ENCODE results near the gene ACHE.
"Not testable (repeated sequence)": the region's sequence is repeated elsewhere in the genome, so short reads cannot be mapped to it uniquely, and the experiment has no call there.

The ACHE gene

DNA sequence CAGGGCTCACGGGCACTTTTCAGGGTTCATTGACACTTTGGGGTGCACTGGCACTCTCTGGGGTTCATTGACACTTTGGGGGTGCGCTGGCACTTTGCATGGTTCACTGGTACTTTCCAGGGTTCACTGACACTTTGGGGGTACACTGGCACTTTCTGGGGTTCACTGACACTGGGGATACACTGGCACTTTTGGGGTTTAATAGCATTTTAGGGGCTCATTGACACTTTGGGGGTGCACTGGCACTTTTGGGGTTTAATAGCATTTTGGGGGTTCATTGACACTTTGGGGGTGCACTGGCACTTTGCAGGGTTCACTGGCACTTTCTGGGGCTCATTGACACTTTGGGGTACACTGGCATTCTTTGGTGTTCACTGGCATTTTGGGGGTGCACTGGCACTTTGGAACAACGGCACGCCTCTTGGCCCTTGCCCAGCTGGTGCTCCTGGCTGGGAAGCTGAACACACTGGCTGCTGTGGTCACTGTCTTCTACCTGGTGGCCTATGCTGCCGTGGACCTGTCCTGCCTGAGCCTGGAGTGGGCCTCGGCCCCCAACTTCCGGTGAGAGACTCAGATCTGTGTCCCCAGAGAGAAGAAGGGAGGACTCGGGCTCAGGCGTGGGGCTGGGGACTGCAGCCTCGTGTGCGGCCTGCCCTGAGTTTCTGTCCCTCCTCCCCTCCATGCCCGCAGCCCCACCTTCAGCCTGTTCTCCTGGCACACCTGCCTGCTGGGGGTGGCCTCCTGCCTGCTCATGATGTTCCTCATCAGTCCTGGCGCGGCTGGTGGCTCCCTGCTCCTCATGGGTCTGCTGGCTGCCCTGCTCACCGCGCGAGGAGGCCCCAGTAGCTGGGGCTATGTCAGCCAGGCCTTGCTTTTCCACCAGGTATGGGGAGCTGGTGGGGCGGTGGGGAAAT, 34.7 kb downstream of the ACHE start:
- no peak for DNase-seq

DNA sequence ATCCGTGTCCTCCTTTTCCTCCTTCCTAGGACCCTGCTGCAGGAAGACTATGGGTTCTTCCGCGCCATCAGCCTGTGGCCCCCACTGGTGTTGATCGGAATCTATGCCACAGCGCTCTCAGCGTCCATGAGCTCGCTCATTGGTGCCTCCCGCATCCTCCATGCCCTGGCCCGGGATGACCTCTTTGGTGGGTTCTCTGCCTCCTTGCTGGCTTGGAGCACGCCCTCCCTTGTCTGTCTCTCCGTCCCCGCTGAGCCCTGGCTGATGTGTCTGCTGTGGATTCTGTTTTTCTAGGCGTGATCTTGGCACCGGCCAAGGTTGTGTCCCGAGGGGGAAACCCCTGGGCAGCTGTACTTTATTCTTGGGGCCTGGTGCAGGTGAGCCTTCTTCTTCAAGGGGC, 35.8 kb downstream of the ACHE start:
- no peak for DNase-seq

DNA sequence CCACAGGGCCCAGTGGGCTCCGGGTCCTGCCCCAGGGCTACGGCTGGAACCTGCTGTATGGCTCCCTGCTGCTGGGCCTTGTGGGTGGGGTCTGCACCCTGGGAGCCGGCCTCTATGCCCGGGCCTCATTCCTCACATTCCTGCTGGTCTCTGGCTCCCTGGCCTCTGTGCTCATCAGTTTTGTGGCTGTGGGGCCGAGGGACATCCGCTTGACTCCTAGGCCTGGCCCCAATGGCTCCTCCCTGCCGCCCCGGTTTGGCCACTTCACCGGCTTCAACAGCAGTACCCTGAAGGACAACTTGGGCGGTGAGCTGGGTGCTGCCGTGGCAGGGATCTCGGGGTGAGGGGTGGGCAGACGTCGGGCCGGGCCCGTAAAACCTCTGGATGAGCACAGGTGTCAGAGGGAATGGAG, 38.8 kb downstream of the ACHE start:
- DNase-seq: no peak

DNA sequence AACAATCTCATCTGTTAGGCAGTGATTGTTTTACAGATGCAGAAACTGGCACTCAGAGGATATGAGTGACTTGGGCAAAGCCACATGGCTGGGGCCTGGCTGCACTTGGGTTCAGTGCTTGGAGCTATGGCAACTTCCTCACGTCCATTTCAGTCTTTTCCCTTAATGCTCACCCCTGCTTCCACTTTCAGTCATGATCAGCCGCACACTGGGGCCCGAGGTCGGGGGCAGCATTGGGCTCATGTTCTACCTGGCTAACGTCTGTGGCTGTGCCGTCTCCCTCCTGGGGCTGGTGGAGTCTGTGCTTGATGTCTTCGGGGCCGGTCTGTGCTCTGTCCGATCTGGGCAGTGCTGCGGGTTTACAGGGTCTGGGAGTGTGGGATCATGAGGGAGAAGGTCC, 40.2 kb downstream of the ACHE start:
- DNase-seq: no peak

DNA sequence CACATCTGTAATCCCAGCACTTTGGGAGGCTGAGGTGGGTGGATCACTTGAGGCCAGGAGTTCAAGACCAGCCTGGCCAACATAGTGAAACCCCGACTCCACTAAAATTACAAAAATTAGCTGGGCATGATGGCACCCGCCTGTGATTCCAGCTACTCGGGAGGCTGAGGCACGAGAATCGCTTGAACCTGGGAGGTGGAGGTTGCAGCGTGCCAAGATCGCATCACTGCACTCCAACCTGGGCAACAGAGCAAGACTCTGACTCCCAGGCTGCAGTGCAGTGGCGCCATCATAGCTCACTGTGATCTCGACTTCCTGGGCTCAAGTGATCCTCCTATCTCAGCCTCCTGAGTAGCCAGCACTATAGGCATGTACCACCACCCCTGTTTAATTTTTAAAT, 40.8 kb downstream of the ACHE start:
- not testable (repeated sequence) for DNase-seq

DNA sequence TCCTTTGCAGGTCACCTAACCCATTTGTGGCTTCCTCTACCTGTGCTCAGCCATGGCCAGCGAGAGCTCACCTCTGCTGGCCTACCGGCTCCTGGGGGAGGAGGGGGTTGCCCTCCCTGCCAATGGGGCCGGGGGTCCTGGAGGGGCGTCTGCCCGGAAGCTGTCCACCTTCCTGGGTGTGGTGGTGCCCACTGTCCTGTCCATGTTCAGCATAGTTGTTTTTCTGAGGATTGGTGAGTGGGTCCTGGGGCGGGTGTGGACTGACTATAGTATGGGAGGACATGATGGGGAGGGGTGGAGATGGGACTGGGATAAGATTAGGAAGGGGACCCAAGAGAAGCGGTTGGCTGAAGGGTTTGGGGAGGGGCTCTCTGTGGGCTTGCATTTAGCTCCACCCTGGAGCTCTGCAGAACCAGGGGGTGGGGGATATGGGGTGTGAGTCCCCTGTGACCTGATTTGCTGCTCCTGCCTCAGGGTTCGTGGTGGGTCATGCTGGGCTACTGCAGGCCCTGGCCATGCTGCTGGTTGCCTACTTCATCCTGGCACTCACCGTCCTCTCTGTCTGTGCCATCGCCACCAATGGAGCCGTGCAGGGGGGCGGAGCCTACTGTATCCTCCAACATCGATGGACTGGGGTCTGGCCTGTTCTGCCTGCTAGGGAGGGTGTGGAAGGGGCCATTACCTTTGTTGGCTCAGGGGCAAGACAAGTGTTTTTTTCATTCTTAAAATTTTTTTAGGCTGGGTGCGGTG, 41.4 kb downstream of the ACHE start:
- no peak for DNase-seq

DNA sequence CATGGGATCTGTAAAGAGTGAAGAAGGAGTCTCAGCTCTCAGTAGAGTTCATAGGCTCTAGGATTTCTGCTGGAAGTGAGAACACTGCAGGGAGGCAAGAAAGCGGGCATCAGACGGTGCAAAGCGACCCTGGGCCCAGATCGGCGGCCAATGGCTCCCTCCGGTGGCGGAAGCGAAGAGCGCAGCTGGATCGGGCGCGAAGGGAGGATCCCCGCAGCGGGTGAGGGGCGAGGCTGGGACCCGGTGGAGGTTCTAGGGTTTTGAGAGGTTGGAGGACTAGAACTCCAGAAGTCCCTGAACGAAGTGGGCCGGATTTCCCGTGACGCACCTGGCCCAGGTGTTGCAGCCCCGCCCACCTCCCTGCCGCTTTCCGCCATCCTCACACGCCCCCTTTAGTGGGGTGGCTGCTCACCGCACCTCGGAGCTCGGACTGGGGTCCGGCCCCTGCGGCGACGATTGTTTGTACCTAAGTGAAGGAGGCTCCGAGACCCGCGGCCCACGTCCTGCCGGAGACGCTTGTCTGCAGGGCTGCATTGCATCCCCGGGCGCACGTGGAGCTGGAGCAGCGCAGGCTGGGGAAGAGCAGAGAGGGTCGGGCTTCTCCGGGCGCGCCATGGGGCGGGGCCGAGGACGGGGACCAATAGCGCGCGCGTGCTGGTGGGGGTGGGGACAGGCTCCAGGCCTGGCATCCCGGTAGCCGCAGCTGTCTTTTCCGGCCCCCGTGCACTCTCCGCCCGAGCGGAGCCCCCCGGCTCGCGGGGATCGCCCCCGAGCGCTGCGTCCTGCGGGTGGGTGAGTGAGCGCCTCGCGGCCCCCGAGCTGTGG, 43.4 kb downstream of the ACHE start, which contains the start of gene SLC12A9:
Gene SLC12A9 (plus strand): TSS at position 666 of the 825 bp plus-strand sequence. CDS start 1,485 bp downstream, outside the sequence.
- peak; percentile 85 for DNase-seq

DNA sequence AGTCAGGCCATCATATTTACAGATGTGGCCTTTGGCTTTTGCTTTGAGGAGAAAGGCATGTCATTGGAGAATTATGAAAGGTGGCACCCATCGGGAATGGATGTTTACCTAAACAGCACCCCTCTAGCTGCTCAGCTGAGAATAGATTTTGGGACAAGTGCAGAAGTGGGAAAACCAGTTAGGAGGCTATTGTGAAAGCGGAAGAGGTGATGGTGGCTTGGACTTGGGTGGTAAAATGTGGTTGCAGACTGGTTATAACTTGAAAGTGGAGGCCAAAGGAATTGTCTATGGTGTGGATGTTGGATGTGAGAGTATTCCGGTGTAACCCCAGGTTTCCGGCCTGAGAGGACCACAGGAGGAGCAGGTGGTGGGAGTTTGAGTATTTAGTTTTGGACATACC, 48.3 kb downstream of the ACHE start:
- no peak for DNase-seq

DNA sequence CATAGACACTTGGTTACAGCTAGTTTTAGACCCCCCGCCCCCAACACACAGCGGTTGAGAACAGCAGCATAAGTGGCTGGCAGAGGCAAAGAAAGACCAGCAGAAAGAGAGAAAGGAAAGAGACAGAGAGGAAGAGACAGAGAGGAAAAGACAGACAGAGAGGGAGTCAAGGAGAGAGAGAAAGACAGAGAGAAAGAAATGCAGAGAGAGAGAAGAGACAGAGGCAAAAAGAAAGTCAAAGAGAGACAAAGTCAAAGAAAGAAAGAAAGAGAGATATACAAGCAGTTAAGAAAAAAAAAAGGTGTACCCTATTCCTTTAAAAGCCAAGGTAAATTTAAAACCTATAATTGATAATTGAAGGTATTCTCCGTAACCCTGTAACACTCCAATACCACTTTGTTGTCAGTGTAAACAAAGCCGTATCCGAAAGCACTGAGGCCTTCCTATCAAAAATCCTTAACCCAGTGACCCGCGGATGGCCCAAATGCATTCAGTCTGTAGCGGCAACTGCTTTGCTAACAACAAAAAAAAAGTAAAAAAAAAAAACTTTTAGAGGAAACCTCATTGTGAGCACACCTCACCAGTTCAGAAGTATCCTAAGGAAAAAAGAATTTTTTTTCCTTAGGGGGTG, 55.1 kb downstream of the ACHE start:
- DNase-seq: no peak
